Hepatocyte (in vitro differentiated cells): Measurements from ENCODE around the gene S100A16.

Source experiments
- EZH2 ChIP-seq: fragments of 200-600 bp; sonication (generic); IDR thresholded peaks from 2 replicates; pipeline ENCODE4 v1.6.1; 2016; ENCODE audit warnings: antibody characterized with exemption, mild to moderate bottlenecking, borderline replicate concordance
- TF ChIP-seq, protein P1 (sequence below): fragments of 200-600 bp; sonication (generic); IDR thresholded peaks from 2 replicates; pipeline ENCODE4 v1.5.1; 2016; ENCODE audit warnings: antibody characterized with exemption, mild to moderate bottlenecking; ENCODE audit not compliant: poor library complexity

DNA sequence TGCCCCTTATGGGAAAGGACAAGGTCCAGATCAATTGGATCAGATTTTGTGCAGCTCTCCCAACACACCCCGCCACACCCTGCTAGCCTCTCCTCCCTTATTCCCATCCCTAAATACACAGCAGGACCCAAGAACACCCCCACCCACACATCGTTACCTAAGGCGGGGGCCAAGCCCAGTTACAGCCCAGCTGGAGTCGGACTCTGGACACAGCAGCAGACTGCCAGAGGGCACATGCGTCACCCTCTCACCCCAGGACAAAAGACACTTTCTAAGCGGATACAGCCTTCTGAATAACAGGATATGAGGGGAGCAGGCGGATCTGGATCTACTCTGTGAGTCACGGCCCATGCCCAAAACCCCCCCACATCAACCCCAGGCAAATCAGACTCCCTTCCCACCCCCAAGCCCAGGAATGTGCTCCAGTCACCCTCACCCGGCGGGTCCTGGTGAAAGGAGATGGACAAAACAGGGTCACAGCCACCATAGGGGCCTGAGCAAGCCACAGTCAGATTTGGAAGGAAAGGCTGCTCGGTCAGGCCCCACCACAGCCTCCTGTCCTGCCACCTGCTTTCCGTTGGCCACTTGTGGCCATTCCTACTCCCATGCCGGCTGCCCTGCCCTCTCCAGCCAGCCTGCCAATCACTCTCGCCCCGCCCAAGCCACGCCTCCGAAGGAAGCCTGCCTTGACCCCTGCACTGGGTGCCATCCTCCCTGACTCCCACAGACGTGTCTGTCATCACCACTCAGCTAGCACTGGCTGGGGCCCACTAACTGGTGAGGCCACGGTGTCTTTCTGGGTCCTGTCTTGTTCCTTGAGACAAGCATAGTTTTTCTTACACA is 4.0 kb downstream of the S100A16 start:
- TF ChIP-seq, protein P1, sequence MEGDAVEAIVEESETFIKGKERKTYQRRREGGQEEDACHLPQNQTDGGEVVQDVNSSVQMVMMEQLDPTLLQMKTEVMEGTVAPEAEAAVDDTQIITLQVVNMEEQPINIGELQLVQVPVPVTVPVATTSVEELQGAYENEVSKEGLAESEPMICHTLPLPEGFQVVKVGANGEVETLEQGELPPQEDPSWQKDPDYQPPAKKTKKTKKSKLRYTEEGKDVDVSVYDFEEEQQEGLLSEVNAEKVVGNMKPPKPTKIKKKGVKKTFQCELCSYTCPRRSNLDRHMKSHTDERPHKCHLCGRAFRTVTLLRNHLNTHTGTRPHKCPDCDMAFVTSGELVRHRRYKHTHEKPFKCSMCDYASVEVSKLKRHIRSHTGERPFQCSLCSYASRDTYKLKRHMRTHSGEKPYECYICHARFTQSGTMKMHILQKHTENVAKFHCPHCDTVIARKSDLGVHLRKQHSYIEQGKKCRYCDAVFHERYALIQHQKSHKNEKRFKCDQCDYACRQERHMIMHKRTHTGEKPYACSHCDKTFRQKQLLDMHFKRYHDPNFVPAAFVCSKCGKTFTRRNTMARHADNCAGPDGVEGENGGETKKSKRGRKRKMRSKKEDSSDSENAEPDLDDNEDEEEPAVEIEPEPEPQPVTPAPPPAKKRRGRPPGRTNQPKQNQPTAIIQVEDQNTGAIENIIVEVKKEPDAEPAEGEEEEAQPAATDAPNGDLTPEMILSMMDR: no peak
- no peak for TF ChIP-seq EZH2
